H1 (cell line): ENCODE data around the gene ARID2.

ENCODE experiments used
- CTCF ChIP-seq, 3 experiments: IDR thresholded peaks; 1 replicate in 2 of 3; 2 replicates in 1 of 3; pipeline versions ENCODE4 v1.5.1 to v1.6.1; 2011; ENCODE audit warnings: low read length in 3 of 3, mild to moderate bottlenecking in 3 of 3, inconsistent platforms in 2 of 3, low read depth in 1 of 3, moderate library complexity in 1 of 3; ENCODE audit not compliant: insufficient read depth in 1 of 3; ENCODE audit errors: control extremely low read depth in 1 of 3
- GABPA ChIP-seq: IDR thresholded peaks from 2 replicates; pipeline ENCODE4 v1.6.1; 2011; ENCODE audit warnings: mild to moderate bottlenecking, low read length, moderate library complexity, borderline replicate concordance; ENCODE audit not compliant: insufficient read depth
- POLR2A ChIP-seq, 2 experiments: IDR thresholded peaks; 1 replicate in 1 of 2; 2 replicates in 1 of 2; pipeline ENCODE4 v1.6.1; 2011; ENCODE audit warnings: low read depth in 2 of 2, low read length in 2 of 2, mild to moderate bottlenecking in 2 of 2; ENCODE audit errors: control extremely low read depth in 1 of 2

- TF ChIP-seq CTCF (IDR thresholded peaks at IDR 0.05; ENCODE audit: control extremely low read depth in 1 of 3, insufficient read depth in 1 of 3, low read depth in 1 of 3, low read length in 3 of 3) = no peak
- TF ChIP-seq GABPA = no peak
- no peak for TF ChIP-seq POLR2A (IDR thresholded peaks at IDR 0.05; ENCODE audit: control extremely low read depth in 1 of 2, low read depth in 2 of 2, low read length in 2 of 2)
Observed at GRCh38 chr12:45928309-45928708, 198.8 kb downstream of the ARID2 start.
